ENCODE results near the gene UST. TPM values are rescaled to one million over a fixed set of nuclear protein-coding genes. Genes with fewer than 3 reads are reported as not detected.
"Not testable (repeated sequence)": the region's sequence is repeated elsewhere in the genome, so short reads cannot be mapped to it uniquely, and the experiment has no call there.

UST gene
- total RNA-seq, 1 donor from 2014 or later = 23.2 TPM

DNA sequence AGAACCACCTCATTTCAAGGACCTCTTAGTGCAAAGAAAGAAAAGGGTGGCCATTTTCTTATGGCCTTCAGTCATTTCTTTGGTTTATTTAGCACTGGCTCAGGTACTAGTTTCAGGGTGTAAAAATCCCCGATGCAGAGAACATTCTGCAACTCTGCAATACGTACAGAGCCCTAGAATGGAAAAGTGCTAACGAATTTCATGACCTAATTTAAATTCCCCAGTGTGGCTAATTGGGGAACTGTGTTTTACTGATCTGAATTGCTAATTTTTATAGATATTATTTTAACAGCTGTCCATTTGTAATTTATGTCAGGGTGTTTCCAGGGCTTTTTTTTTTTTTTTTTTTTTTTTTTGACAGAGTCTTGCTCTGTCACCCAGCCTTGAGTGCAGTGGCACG is 160.7 kb downstream of the UST start:
- H3K9me3 Mint-ChIP-seq (ENCODE audit: unreplicated experiment) = no peaks in the 10 kb centered on the region
- no peak overlapping the region for H3K27ac Mint-ChIP-seq (ENCODE audit: unreplicated experiment)
- TF ChIP-seq, protein P1, sequence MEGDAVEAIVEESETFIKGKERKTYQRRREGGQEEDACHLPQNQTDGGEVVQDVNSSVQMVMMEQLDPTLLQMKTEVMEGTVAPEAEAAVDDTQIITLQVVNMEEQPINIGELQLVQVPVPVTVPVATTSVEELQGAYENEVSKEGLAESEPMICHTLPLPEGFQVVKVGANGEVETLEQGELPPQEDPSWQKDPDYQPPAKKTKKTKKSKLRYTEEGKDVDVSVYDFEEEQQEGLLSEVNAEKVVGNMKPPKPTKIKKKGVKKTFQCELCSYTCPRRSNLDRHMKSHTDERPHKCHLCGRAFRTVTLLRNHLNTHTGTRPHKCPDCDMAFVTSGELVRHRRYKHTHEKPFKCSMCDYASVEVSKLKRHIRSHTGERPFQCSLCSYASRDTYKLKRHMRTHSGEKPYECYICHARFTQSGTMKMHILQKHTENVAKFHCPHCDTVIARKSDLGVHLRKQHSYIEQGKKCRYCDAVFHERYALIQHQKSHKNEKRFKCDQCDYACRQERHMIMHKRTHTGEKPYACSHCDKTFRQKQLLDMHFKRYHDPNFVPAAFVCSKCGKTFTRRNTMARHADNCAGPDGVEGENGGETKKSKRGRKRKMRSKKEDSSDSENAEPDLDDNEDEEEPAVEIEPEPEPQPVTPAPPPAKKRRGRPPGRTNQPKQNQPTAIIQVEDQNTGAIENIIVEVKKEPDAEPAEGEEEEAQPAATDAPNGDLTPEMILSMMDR (IDR thresholded peaks at IDR 0.05; ENCODE audit: unreplicated experiment) = no peak
- no peaks in the 10 kb centered on the region for H3K27me3 Mint-ChIP-seq (ENCODE audit: unreplicated experiment)
- no peak for DNase-seq (ENCODE audit: low spot score)
- no peaks in the 10 kb centered on the region for H3K36me3 Mint-ChIP-seq (ENCODE audit: low read depth, unreplicated experiment)
- H3K4me1 Mint-ChIP-seq (ENCODE audit: unreplicated experiment) = peaks cover 6% of the 10 kb centered on the region
- H3K4me3 Mint-ChIP-seq (ENCODE audit: unreplicated experiment) = no peak overlapping the region

DNA sequence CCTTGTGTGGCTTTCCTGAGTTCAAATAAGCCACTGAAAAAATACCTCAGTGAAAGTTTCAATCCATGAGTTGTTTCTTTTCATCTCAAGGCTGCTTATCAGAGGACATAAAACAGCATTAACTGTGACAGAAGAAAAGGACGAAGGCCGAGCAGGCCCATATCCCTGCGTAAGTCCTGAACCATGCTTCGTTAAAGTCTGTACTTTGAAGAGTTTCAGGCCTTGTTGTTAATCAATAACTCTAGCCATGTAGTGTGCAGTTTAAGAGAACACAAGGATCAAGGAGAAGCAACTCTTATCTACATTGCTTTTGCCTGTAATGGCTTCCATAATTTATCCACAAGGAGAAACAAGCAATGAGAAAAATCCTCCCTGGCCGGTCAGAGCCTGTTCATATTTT is 165.4 kb downstream of the UST start:
- DNase-seq (ENCODE audit: low spot score) = no peak
- Mint-ChIP-seq H3K9me3 (ENCODE audit: unreplicated experiment) (no peaks in the 10 kb centered on the region), H3K36me3 (ENCODE audit: low read depth, unreplicated experiment) (no peaks in the 10 kb centered on the region), H3K27ac (ENCODE audit: unreplicated experiment) (no peak overlapping the region), H3K4me3 (ENCODE audit: unreplicated experiment) (no peak overlapping the region), H3K4me1 (ENCODE audit: unreplicated experiment) (peaks cover 6% of the 10 kb centered on the region), H3K27me3 (ENCODE audit: unreplicated experiment) (no peaks in the 10 kb centered on the region)
- TF ChIP-seq, protein P1 (IDR thresholded peaks at IDR 0.05; ENCODE audit: unreplicated experiment) = no peak

DNA sequence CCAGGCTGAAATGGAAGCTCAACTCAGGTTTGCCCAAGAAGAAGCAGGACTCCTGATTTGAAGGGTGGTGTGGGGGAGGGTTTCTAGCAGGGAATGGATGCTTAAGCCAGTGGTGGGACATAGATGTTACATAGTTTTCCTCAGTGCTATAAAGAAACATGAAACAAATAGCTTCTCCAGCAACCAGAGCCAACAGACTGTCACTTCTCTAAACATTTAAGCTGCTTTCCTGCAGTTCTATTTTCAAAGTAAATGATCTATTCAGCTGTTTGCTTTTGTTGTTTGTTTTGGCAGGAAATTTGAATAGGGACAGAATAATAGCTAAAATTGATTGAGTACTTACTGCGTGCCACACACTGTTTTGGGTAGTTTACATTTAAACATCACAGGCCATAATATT is 169.0 kb downstream of the UST start:
- peaks cover 7% of the 10 kb centered on the region for H3K36me3 Mint-ChIP-seq (ENCODE audit: low read depth, unreplicated experiment)
- H3K9me3 Mint-ChIP-seq (ENCODE audit: unreplicated experiment) = no peaks in the 10 kb centered on the region
- TF ChIP-seq, protein P1 (IDR thresholded peaks at IDR 0.05; ENCODE audit: unreplicated experiment) = no peak
- DNase-seq (ENCODE audit: low spot score) = no peak
- H3K4me1 Mint-ChIP-seq (ENCODE audit: unreplicated experiment) = peaks cover 5% of the 10 kb centered on the region
- no peak overlapping the region for H3K4me3 Mint-ChIP-seq (ENCODE audit: unreplicated experiment)
- H3K27ac Mint-ChIP-seq (ENCODE audit: unreplicated experiment) = no peak overlapping the region
- no peaks in the 10 kb centered on the region for H3K27me3 Mint-ChIP-seq (ENCODE audit: unreplicated experiment)

DNA sequence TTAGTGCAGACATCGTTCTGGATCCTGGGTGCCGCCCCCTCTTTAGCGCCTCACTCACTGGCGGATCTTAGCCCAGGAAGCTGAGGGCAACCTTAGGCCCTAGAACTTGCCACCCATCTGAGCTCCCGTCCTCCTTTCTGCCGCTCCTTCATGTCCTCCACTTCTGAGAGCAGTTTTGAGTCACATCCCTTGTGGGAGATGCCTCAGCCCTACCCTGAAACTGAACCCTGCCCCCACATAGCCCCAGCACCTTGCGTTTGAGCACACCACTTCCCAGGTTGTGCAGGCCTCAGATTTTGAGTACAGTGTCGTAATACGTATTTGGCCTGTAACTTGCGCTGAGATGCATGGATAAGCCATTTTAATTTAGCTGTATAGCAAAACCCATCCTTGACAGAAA is 169.7 kb downstream of the UST start:
- H3K4me1 Mint-ChIP-seq (ENCODE audit: unreplicated experiment); H3K27me3 Mint-ChIP-seq (ENCODE audit: unreplicated experiment); H3K27ac Mint-ChIP-seq (ENCODE audit: unreplicated experiment); DNase-seq (ENCODE audit: low spot score); H3K36me3 Mint-ChIP-seq (ENCODE audit: low read depth, unreplicated experiment); H3K4me3 Mint-ChIP-seq (ENCODE audit: unreplicated experiment); H3K9me3 Mint-ChIP-seq (ENCODE audit: unreplicated experiment): not testable (repeated sequence)

DNA sequence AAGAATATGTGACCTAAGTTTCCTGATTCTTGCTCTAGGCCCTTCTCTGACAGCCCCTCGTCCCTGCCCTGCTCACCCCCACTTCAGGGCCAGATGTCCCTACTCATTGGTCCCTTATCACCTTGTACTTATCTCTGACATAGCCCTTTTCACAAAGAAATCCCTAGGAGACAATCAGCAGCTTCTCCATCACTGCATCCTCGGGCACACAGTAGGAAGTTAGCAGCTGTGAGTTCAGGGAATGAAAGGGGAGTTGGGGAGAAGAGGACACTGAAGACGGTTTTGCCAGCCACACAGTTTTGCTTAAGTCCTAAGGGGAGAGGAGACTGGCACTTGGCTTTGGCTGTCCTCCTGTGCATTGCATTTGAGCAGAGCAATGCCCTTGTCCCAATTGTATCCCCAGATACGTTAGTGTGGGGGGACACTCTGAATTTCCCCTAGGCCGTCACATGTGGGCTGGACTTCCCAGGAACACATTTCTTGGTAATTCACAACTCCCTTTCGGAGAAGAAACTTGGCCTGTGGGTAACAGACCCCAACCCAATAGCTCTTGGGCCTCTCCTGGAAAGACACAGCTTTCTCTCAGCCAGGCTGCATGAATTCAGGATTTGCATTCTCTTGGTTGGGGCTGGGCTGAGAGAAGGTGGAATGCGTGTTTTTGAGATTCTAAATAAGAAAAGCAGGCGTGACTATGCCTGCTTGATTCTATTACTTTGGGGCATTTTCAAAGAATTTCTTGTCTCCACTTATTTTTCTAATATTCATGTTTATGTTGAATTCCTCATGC is 177.6 kb downstream of the UST start:
- no peak overlapping the region for H3K27ac Mint-ChIP-seq (ENCODE audit: unreplicated experiment)
- no peak for DNase-seq (ENCODE audit: low spot score)
- H3K4me3 Mint-ChIP-seq (ENCODE audit: unreplicated experiment) = no peak overlapping the region
- peaks cover 10% of the 10 kb centered on the region for H3K4me1 Mint-ChIP-seq (ENCODE audit: unreplicated experiment)
- TF ChIP-seq, protein P1 (IDR thresholded peaks at IDR 0.05; ENCODE audit: unreplicated experiment) = no peak
- H3K27me3 Mint-ChIP-seq (ENCODE audit: unreplicated experiment) = no peaks in the 10 kb centered on the region
- H3K36me3 Mint-ChIP-seq (ENCODE audit: low read depth, unreplicated experiment) = peaks cover 2% of the 10 kb centered on the region
- H3K9me3 Mint-ChIP-seq (ENCODE audit: unreplicated experiment) = no peaks in the 10 kb centered on the region
